DND-41 (cell line): ENCODE results near the gene FAM171A2.
A peak's percentile ranks its signal among the peaks of the same experiment; 100 is the strongest.
"Not testable (repeated sequence)": the region's sequence is repeated elsewhere in the genome, so short reads cannot be mapped to it uniquely, and the experiment has no call there.

Experiments
- ATAC-seq: fragments of 200-7000 bp; cut with Tn5 transposase; 3 replicates; pipeline ENCODE4 v1.9.1; 2021; ENCODE audit warnings: low read depth; ENCODE audit not compliant: insufficient read depth
- DNase-seq: peaks from one replicate; pipeline ENCODE4 v3.0.0-alpha.2; 2020
- H2AFZ ChIP-seq: 2 replicates; pipeline ENCODE4 v1.6.0; 2012; ENCODE audit warnings: low read depth, low read length
- H3K27ac ChIP-seq: 2 replicates; pipeline ENCODE4 v1.5.1; 2012; ENCODE audit warnings: low read length, inconsistent platforms
- H3K27me3 ChIP-seq: fragments of 200-600 bp; sonication (generic); 2 replicates; pipeline ENCODE4 v1.6.0; 2012; ENCODE audit warnings: low read length, mild to moderate bottlenecking, inconsistent platforms; ENCODE audit not compliant: insufficient read depth, poor library complexity
- H3K36me3 ChIP-seq: 2 replicates; pipeline ENCODE4 v1.5.1; 2012; ENCODE audit warnings: low read length, inconsistent platforms; ENCODE audit not compliant: insufficient read depth
- H3K4me1 ChIP-seq: 2 replicates; pipeline ENCODE4 v1.5.1; 2012; ENCODE audit warnings: mild to moderate bottlenecking, low read length; ENCODE audit not compliant: insufficient read depth
- H3K4me2 ChIP-seq: 2 replicates; pipeline ENCODE4 v1.6.0; 2012; ENCODE audit warnings: mild to moderate bottlenecking, moderate library complexity, low read length, inconsistent platforms; ENCODE audit not compliant: insufficient read depth
- H3K4me3 ChIP-seq, 2 experiments: fragments of 200-600 bp in 1 of 2; shearing (Covaris generic) in 1 of 2; 2 replicates each; pipeline ENCODE4 v1.5.1; 2012 to 2016; ENCODE audit warnings: inconsistent platforms in 2 of 2, low read length in 2 of 2, mild to moderate bottlenecking in 2 of 2, low read depth in 1 of 2, moderate library complexity in 1 of 2
- H3K79me2 ChIP-seq: 2 replicates; pipeline ENCODE4 v1.6.0; 2012; ENCODE audit warnings: low read length, inconsistent platforms; ENCODE audit not compliant: insufficient read depth
- H3K9ac ChIP-seq: 2 replicates; pipeline ENCODE4 v1.6.0; 2012; ENCODE audit warnings: low read depth, mild to moderate bottlenecking, inconsistent platforms, low read length, moderate library complexity
- H3K9me3 ChIP-seq: 2 replicates; pipeline ENCODE4 v1.5.1; 2012; ENCODE audit warnings: low read length, moderate library complexity, mild to moderate bottlenecking, inconsistent platforms; ENCODE audit not compliant: insufficient read depth, severe bottlenecking
- H4K20me1 ChIP-seq: 2 replicates; pipeline ENCODE4 v1.6.0; 2012; ENCODE audit warnings: low read length; ENCODE audit not compliant: insufficient read depth
- CTCF ChIP-seq: IDR thresholded peaks from 2 replicates; pipeline ENCODE4 v1.5.1; 2012; ENCODE audit warnings: borderline replicate concordance, low read length, moderate library complexity, mild to moderate bottlenecking; ENCODE audit not compliant: poor library complexity, severe bottlenecking; ENCODE audit errors: extremely low read depth
- EZH2 ChIP-seq: IDR thresholded peaks from 3 replicates; pipeline ENCODE4 v1.6.1; 2012; ENCODE audit warnings: borderline replicate concordance, low read depth, mild to moderate bottlenecking, moderate library complexity, low read length, inconsistent platforms; ENCODE audit not compliant: severe bottlenecking

FAM171A2 gene

GRCh38 chr17:44345454-44346026, 18.1 kb downstream of the FAM171A2 start:
- H3K27me3 ChIP-seq, result no peaks in the 10 kb centered on the region
- H3K4me1 ChIP-seq, result peaks cover 21% of the 10 kb centered on the region
- H2AFZ ChIP-seq, result peak overlapping the region; percentile 86
- peaks cover 7% of the 10 kb centered on the region; the same call in 1 of the 2 replicates for H4K20me1 ChIP-seq
- peak overlapping the region; percentile 71 for H3K9ac ChIP-seq
- TF ChIP-seq CTCF (peak; percentile 72), EZH2 (no peak)
- peak; percentile 64 for DNase-seq
- peak overlapping the region; percentile 98 for H3K4me2 ChIP-seq
- peak; percentile 31 for ATAC-seq
- peaks cover 10% of the 10 kb centered on the region for H3K36me3 ChIP-seq
- H3K4me3 ChIP-seq, result peak overlapping the region; percentile 83 to 94
- peaks cover 11% of the 10 kb centered on the region for H3K79me2 ChIP-seq
- H3K9me3 ChIP-seq, result no peaks in the 10 kb centered on the region
- peak overlapping the region; percentile 64 for H3K27ac ChIP-seq

GRCh38 chr17:44344939-44345453, 18.7 kb downstream of the FAM171A2 start, which contains the start of gene GRN:
Gene GRN, plus strand, starts transcription at chr17:44345302. Its CDS starts 3,863 bp downstream, at chr17:44349165.
- TF ChIP-seq CTCF, result no peak
- Histone ChIP-seq H2AFZ (peak within 1 kb of the TSS; percentile 86), H4K20me1 (0 out of 2 replicates have a peak, but pooled peaks cover 5% of the 10 kb centered on the region), H3K9ac (peak within 1 kb of the TSS; percentile 71), H3K79me2 (peaks cover 11% of the 10 kb centered on the region), H3K9me3 (no peaks in the 10 kb centered on the region), H3K36me3 (peaks cover 6% of the 10 kb centered on the region; the same call in 1 of the 2 replicates), H3K4me1 (peaks cover 21% of the 10 kb centered on the region), H3K4me2 (peak within 1 kb of the TSS; percentile 98), H3K4me3 (peak within 1 kb of the TSS; percentile 83 to 94), H3K27me3 (no peaks in the 10 kb centered on the region), H3K27ac (peak within 1 kb of the TSS; percentile 64)
- DNase-seq, result peak; percentile 94
- peak; percentile 99 for ATAC-seq

- peak overlapping the region; percentile 64 for H2AFZ ChIP-seq
- H3K27ac ChIP-seq, result no peak overlapping the region
- H3K4me2 ChIP-seq, result peak overlapping the region; percentile 98; the same call in 1 of the 2 replicates
- no peak for ATAC-seq
- peaks cover 21% of the 10 kb centered on the region for H3K4me1 ChIP-seq
- H3K27me3 ChIP-seq, result no peaks in the 10 kb centered on the region
- 0 out of 2 replicates have a peak, but pooled peaks cover 5% of the 10 kb centered on the region for H4K20me1 ChIP-seq
- H3K9ac ChIP-seq, result no peak overlapping the region
- H3K4me3 ChIP-seq, result no peak overlapping the region
- no peak for TF ChIP-seq EZH2
- no peak for TF ChIP-seq CTCF
- peaks cover 11% of the 10 kb centered on the region for H3K79me2 ChIP-seq
- no peaks in the 10 kb centered on the region for H3K36me3 ChIP-seq
- H3K9me3 ChIP-seq, result no peaks in the 10 kb centered on the region
- DNase-seq, result no peak
Observed at GRCh38 chr17:44343510-44344209, 20.0 kb downstream of the FAM171A2 start.

GRCh38 chr17:44340553-44340952, 23.1 kb downstream of the FAM171A2 start:
- not testable (repeated sequence) for H3K27ac ChIP-seq, H3K4me2 ChIP-seq, ATAC-seq, H3K79me2 ChIP-seq, H3K27me3 ChIP-seq, H3K9ac ChIP-seq, H3K36me3 ChIP-seq, DNase-seq, H3K4me3 ChIP-seq, H2AFZ ChIP-seq, H4K20me1 ChIP-seq, H3K9me3 ChIP-seq
- H3K4me1 ChIP-seq, result peaks cover 12% of the 10 kb centered on the region
